Measurements from ENCODE around the gene IHH. TPM values are rescaled to one million over a fixed set of nuclear protein-coding genes. Genes with fewer than 3 reads are reported as not detected.

IHH gene
- total and polyA plus RNA-seq, 2 donors (not counting 3 experiments of a cell fraction or from before 2014, with no cell fraction given) = 0.03 TPM; not detected in 1

- no peaks in the 10 kb centered on the region for H3K27me3 ChIP-seq (ENCODE audit: control insufficient read depth in 2 of 2, insufficient read depth in 2 of 2, low read length in 2 of 2)
- no peaks in the 10 kb centered on the region for H3K36me3 ChIP-seq (ENCODE audit: control insufficient read depth in 2 of 2, extremely low read depth in 1 of 2, insufficient read depth in 2 of 2, low read length in 2 of 2)
- H3K9me1 ChIP-seq (replicated peaks; ENCODE audit: control insufficient read depth, extremely low read depth, insufficient read depth, low read length) = no peaks in the 10 kb centered on the region
- no peak overlapping the region for H3K4me2 ChIP-seq (ENCODE audit: insufficient read depth, low read length)
- intact Hi-C loops (cut with micrococcal nuclease) (no loop called here), dilution Hi-C loops (cut with MboI; ENCODE audit: extremely low pct_ligation_motif_present, low sequenced_read_pairs) (no loop called here)
- POLR2A ChIA-PET = no interaction called here
- CTCF ChIA-PET = interaction anchor here (1.0 to 2.3 kb wide), 2 partner anchors 10 to 51 kb away, joined by 3 to 12 read pairs; no protein-coding TSS in a partner anchor
- no peaks in the 10 kb centered on the region for H3K4me1 ChIP-seq (ENCODE audit: control insufficient read depth, extremely low read depth, insufficient read depth, low read length)
- H3K9ac ChIP-seq (replicated peaks; ENCODE audit: extremely low read depth, insufficient read depth, low read length) = no peak overlapping the region
- H3K9me3 ChIP-seq (replicated peaks; ENCODE audit: control insufficient read depth, insufficient read depth, low read length) = no peaks in the 10 kb centered on the region
- no peaks in the 10 kb centered on the region for H4K20me1 ChIP-seq (replicated peaks; ENCODE audit: control insufficient read depth, extremely low read depth, insufficient read depth, low read length)
- FAIRE-seq (no peak), DNase-seq (ENCODE audit: low read depth, low spot score) (no peak)
- no peak overlapping the region for H2AFZ ChIP-seq (ENCODE audit: low read depth, low read length)
- no peaks in the 10 kb centered on the region for H3K79me2 ChIP-seq (ENCODE audit: control insufficient read depth, insufficient read depth, low read length)
- BruUV-seq (replicated peaks) = no TSS peak
- H3K4me3 ChIP-seq (replicated peaks in 1 of 3; ENCODE audit: insufficient read depth in 1 of 3, low read depth in 1 of 3, low read length in 3 of 3) = no peak overlapping the region
- TF ChIP-seq POLR2AphosphoS5 (IDR thresholded peaks at IDR 0.05; ENCODE audit: insufficient read depth, low read depth, low read length) (no peak), FOS (IDR thresholded peaks at IDR 0.05; ENCODE audit: borderline replicate concordance, insufficient read depth, low read length) (no peak), POLR2A (IDR thresholded peaks at IDR 0.05; ENCODE audit: low read depth, low read length) (no peak), EZH2 (IDR thresholded peaks at IDR 0.05; ENCODE audit: borderline replicate concordance, low read depth, low read length, severe bottlenecking) (no peak), GATA2 (IDR thresholded peaks at IDR 0.05; ENCODE audit: insufficient read depth, insufficient read length, low read depth, low read length) (no peak), MYC (IDR thresholded peaks at IDR 0.05; ENCODE audit: low read depth, low read length) (no peak)
- TF ChIP-seq, protein P1, sequence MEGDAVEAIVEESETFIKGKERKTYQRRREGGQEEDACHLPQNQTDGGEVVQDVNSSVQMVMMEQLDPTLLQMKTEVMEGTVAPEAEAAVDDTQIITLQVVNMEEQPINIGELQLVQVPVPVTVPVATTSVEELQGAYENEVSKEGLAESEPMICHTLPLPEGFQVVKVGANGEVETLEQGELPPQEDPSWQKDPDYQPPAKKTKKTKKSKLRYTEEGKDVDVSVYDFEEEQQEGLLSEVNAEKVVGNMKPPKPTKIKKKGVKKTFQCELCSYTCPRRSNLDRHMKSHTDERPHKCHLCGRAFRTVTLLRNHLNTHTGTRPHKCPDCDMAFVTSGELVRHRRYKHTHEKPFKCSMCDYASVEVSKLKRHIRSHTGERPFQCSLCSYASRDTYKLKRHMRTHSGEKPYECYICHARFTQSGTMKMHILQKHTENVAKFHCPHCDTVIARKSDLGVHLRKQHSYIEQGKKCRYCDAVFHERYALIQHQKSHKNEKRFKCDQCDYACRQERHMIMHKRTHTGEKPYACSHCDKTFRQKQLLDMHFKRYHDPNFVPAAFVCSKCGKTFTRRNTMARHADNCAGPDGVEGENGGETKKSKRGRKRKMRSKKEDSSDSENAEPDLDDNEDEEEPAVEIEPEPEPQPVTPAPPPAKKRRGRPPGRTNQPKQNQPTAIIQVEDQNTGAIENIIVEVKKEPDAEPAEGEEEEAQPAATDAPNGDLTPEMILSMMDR (IDR thresholded peaks at IDR 0.05; ENCODE audit: extremely low read depth in 1 of 2, insufficient read depth in 1 of 2, low read depth in 1 of 2, low read length in 2 of 2) = no peak
- TF ChIP-seq, protein P2, sequence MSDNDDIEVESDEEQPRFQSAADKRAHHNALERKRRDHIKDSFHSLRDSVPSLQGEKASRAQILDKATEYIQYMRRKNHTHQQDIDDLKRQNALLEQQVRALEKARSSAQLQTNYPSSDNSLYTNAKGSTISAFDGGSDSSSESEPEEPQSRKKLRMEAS (IDR thresholded peaks at IDR 0.05; ENCODE audit: insufficient read depth, insufficient read length) = no peak
- no peak overlapping the region for H3K27ac ChIP-seq (ENCODE audit: insufficient read depth, low read depth, low read length)
Measured at GRCh38 chr2:219109471-219109870, 48.8 kb upstream of the IHH start.

Data from endothelial cell of umbilical vein (primary cell).